ENCODE data around the gene CACNA1E.

The CACNA1E gene

GRCh38 chr1:181769846-181770245 lies 286.5 kb downstream of the CACNA1E start:
- no peak for TF ChIP-seq TCF4 (CRISPR knock-in tag; IDR thresholded peaks at IDR 0.05; ENCODE audit: borderline replicate concordance)
- no peak for TF ChIP-seq CSDC2 (CRISPR knock-in tag; IDR thresholded peaks at IDR 0.05)
- TF ChIP-seq ZNF70 (CRISPR knock-in tag; IDR thresholded peaks at IDR 0.05) = no peak
- no peak for TF ChIP-seq RARB (CRISPR knock-in tag; IDR thresholded peaks at IDR 0.05)
- TF ChIP-seq TSHZ2 (CRISPR knock-in tag; IDR thresholded peaks at IDR 0.05) = no peak
- no peak for TF ChIP-seq SNAI2 (CRISPR knock-in tag; IDR thresholded peaks at IDR 0.05)
- TF ChIP-seq ESRRG (CRISPR knock-in tag; IDR thresholded peaks at IDR 0.05) = no peak
- TF ChIP-seq CREB5 (CRISPR knock-in tag; IDR thresholded peaks at IDR 0.05; ENCODE audit: low read depth) = no peak
- no peak for TF ChIP-seq ARNTL (CRISPR knock-in tag; IDR thresholded peaks at IDR 0.05; ENCODE audit: borderline replicate concordance, low read depth)
- TF ChIP-seq ZFP30 (CRISPR knock-in tag; IDR thresholded peaks at IDR 0.05) = no peak
- TF ChIP-seq CSRNP3 (CRISPR knock-in tag; IDR thresholded peaks at IDR 0.05) = no peak
- TF ChIP-seq TOX (CRISPR knock-in tag; IDR thresholded peaks at IDR 0.05; ENCODE audit: borderline replicate concordance) = no peak
- TF ChIP-seq GLIS3 (CRISPR knock-in tag; IDR thresholded peaks at IDR 0.05) = no peak
- no peak for ATAC-seq

- no peak for ATAC-seq
These were observed 289.4 kb downstream of the CACNA1E start for GRCh38 chr1:181772714-181773113.

More at GRCh38 chr1:181772714-181773113, 289.4 kb downstream of the CACNA1E start:
- TF ChIP-seq GLIS3 (CRISPR knock-in tag; IDR thresholded peaks at IDR 0.05) (no peak), ZFP30 (CRISPR knock-in tag; IDR thresholded peaks at IDR 0.05) (no peak), ZNF565 (CRISPR knock-in tag; conservative IDR thresholded peaks at IDR 0.05; ENCODE audit: low read depth) (no peak), RARB (CRISPR knock-in tag; IDR thresholded peaks at IDR 0.05) (no peak), POU6F1 (CRISPR knock-in tag; IDR thresholded peaks at IDR 0.05; ENCODE audit: borderline replicate concordance, low read depth) (no peak), BACH2 (CRISPR knock-in tag; IDR thresholded peaks at IDR 0.05; ENCODE audit: borderline replicate concordance) (no peak), TOX (CRISPR knock-in tag; IDR thresholded peaks at IDR 0.05; ENCODE audit: borderline replicate concordance) (no peak), PATZ1 (CRISPR knock-in tag; IDR thresholded peaks at IDR 0.05; ENCODE audit: borderline replicate concordance) (no peak), CREB5 (CRISPR knock-in tag; IDR thresholded peaks at IDR 0.05; ENCODE audit: low read depth) (no peak), CSDC2 (CRISPR knock-in tag; IDR thresholded peaks at IDR 0.05) (no peak), OSR1 (CRISPR knock-in tag; IDR thresholded peaks at IDR 0.05) (no peak), CSRNP3 (CRISPR knock-in tag; IDR thresholded peaks at IDR 0.05) (no peak)

Data from SK-N-SH treated with all-trans-retinoic acid at 6 μM for 48 hours (cell line).